Stimulated activated naive B cell treated with anti-CD40 and anti-IgM and Interleukin-4, amounts not matched to agents 10 μg/mL and 1 μg/mL and 100 μg/mL, for 72 hours (primary cell): ENCODE measurements around the gene TSPAN14.
A peak's percentile ranks its signal among the peaks of the same experiment; 100 is the strongest.

ENCODE experiments used
- ATAC-seq, 2 donors: fragments of 150-1000 bp; cut with Tn5 transposase; replicated peaks; 2 replicates each; pipeline ENCODE4 v1.10.0; 2021; ENCODE audit warnings: moderate library complexity in 1 of 2
- DNase-seq: peaks from one replicate; pipeline ENCODE4 v3.0.0; 2021
- H3K27ac Mint-ChIP-seq: one replicate; pipeline ENCODE4 v1.8.0; 2022; ENCODE audit warnings: mild to moderate bottlenecking, mixed read lengths
- H3K27me3 Mint-ChIP-seq, 2 donors: one replicate each; pipeline ENCODE4 v1.8.0; 2022; ENCODE audit warnings: mixed read lengths in 2 of 2
- H3K36me3 Mint-ChIP-seq, 2 donors: one replicate each; pipeline ENCODE4 v1.8.0; 2022; ENCODE audit warnings: mixed read lengths in 2 of 2, mild to moderate bottlenecking in 1 of 2
- H3K4me1 Mint-ChIP-seq, 2 donors: one replicate each; pipeline ENCODE4 v1.8.0; 2022; ENCODE audit warnings: mixed read lengths in 2 of 2, mild to moderate bottlenecking in 1 of 2
- H3K4me3 Mint-ChIP-seq, 2 donors: one replicate each; pipeline ENCODE4 v1.8.0; 2022; ENCODE audit warnings: mild to moderate bottlenecking in 2 of 2, mixed read lengths in 2 of 2, moderate library complexity in 1 of 2
- H3K9me3 Mint-ChIP-seq, 2 donors: one replicate each; pipeline ENCODE4 v1.8.0; 2022; ENCODE audit warnings: mixed read lengths in 2 of 2, mild to moderate bottlenecking in 1 of 2

TSPAN14 gene

GRCh38 chr10:80455461-80456349 lies 1.6 kb downstream of the TSPAN14 start:
- no peaks in the 10 kb centered on the region for H3K27me3 Mint-ChIP-seq
- H3K4me3 Mint-ChIP-seq: peak overlapping the region; percentile 95 to 98
- ATAC-seq (no peak), DNase-seq (no peak)
- peak overlapping the region; percentile 27 for H3K27ac Mint-ChIP-seq
- no peaks in the 10 kb centered on the region for H3K36me3 Mint-ChIP-seq
- H3K4me1 Mint-ChIP-seq: peaks cover 44 to 55% of the 10 kb centered on the region in 2 donors
- H3K9me3 Mint-ChIP-seq: no peaks in the 10 kb centered on the region

GRCh38 chr10:80457554-80458262 lies 3.6 kb downstream of the TSPAN14 start:
- no peaks in the 10 kb centered on the region for H3K9me3 Mint-ChIP-seq
- H3K4me3 Mint-ChIP-seq: peak overlapping the region in 1 of 2 donors; percentile 33
- peaks cover 62 to 75% of the 10 kb centered on the region in 2 donors for H3K4me1 Mint-ChIP-seq
- H3K27me3 Mint-ChIP-seq: no peaks in the 10 kb centered on the region
- ATAC-seq (no peak), DNase-seq (no peak)
- H3K27ac Mint-ChIP-seq: no peak overlapping the region
- peaks cover 0 to 5% of the 10 kb centered on the region in 2 donors for H3K36me3 Mint-ChIP-seq

- Mint-ChIP-seq H3K27ac (no peak overlapping the region), H3K4me3 (no peak overlapping the region), H3K9me3 (no peaks in the 10 kb centered on the region), H3K36me3 (peaks cover 0 to 5% of the 10 kb centered on the region in 2 donors), H3K4me1 (peaks cover 66 to 80% of the 10 kb centered on the region in 2 donors), H3K27me3 (no peaks in the 10 kb centered on the region)
- ATAC-seq (no peak), DNase-seq (no peak)
Measured at GRCh38 chr10:80458263-80458625, 4.1 kb downstream of the TSPAN14 start.

- Mint-ChIP-seq H3K27me3 (no peaks in the 10 kb centered on the region), H3K36me3 (peaks cover 0 to 5% of the 10 kb centered on the region in 2 donors)
- ATAC-seq: no peak
Measured at GRCh38 chr10:80458638-80459037, 4.5 kb downstream of the TSPAN14 start.

GRCh38 chr10:80459047-80459865 lies 5.1 kb downstream of the TSPAN14 start:
- ATAC-seq (peak; percentile 52 to 61), DNase-seq (peak; percentile 39)
- H3K4me1 Mint-ChIP-seq: peaks cover 71 to 83% of the 10 kb centered on the region in 2 donors
- peak overlapping the region; percentile 88 for H3K27ac Mint-ChIP-seq
- H3K4me3 Mint-ChIP-seq: peak overlapping the region; percentile 61 to 70
- no peaks in the 10 kb centered on the region for H3K9me3 Mint-ChIP-seq
- peaks cover 0 to 5% of the 10 kb centered on the region in 2 donors for H3K36me3 Mint-ChIP-seq
- H3K27me3 Mint-ChIP-seq: no peaks in the 10 kb centered on the region

More at GRCh38 chr10:80458638-80459037, 4.5 kb downstream of the TSPAN14 start:
- Mint-ChIP-seq H3K4me1 (peaks cover 66 to 80% of the 10 kb centered on the region in 2 donors), H3K4me3 (peak overlapping the region in 1 of 2 donors; percentile 46), H3K9me3 (no peaks in the 10 kb centered on the region), H3K27ac (peak overlapping the region; percentile 70)
- no peak for DNase-seq

GRCh38 chr10:80460399-80461207 lies 6.5 kb downstream of the TSPAN14 start:
- peaks cover 0 to 5% of the 10 kb centered on the region in 2 donors for H3K36me3 Mint-ChIP-seq
- H3K27ac Mint-ChIP-seq: peak overlapping the region; percentile 43

GRCh38 chr10:80461208-80462183 lies 7.4 kb downstream of the TSPAN14 start:
- H3K27ac Mint-ChIP-seq: peak overlapping the region; percentile 43
- peaks cover 0 to 5% of the 10 kb centered on the region in 2 donors for H3K36me3 Mint-ChIP-seq
- peaks cover 72 to 88% of the 10 kb centered on the region in 2 donors for H3K4me1 Mint-ChIP-seq
- no peaks in the 10 kb centered on the region for H3K27me3 Mint-ChIP-seq
- peak overlapping the region in 1 of 2 donors; percentile 5 for H3K4me3 Mint-ChIP-seq
- ATAC-seq: no peak
- no peak for DNase-seq
- no peaks in the 10 kb centered on the region for H3K9me3 Mint-ChIP-seq

More at GRCh38 chr10:80460399-80461207, 6.5 kb downstream of the TSPAN14 start:
- Mint-ChIP-seq H3K4me1 (peaks cover 74 to 88% of the 10 kb centered on the region in 2 donors), H3K9me3 (no peaks in the 10 kb centered on the region), H3K27me3 (no peaks in the 10 kb centered on the region), H3K4me3 (peak overlapping the region in 1 of 2 donors; percentile 5)
- ATAC-seq (peak in 1 of 2 donors; percentile 18), DNase-seq (no peak)

GRCh38 chr10:80462299-80462980 lies 8.3 kb downstream of the TSPAN14 start:
- no peak for DNase-seq
- H3K27ac Mint-ChIP-seq: peak overlapping the region; percentile 65
- peaks cover 0 to 5% of the 10 kb centered on the region in 2 donors for H3K36me3 Mint-ChIP-seq
- H3K27me3 Mint-ChIP-seq: no peaks in the 10 kb centered on the region
- H3K9me3 Mint-ChIP-seq: no peaks in the 10 kb centered on the region
- peaks cover 75 to 94% of the 10 kb centered on the region in 2 donors for H3K4me1 Mint-ChIP-seq
- no peak for ATAC-seq
- peak overlapping the region; percentile 29 to 35 for H3K4me3 Mint-ChIP-seq

GRCh38 chr10:80462981-80463741 lies 9.1 kb downstream of the TSPAN14 start:
- peak overlapping the region; percentile 88 for H3K27ac Mint-ChIP-seq
- ATAC-seq: peak; percentile 30 to 40
- no peaks in the 10 kb centered on the region for H3K9me3 Mint-ChIP-seq

GRCh38 chr10:80463868-80464267 lies 9.8 kb downstream of the TSPAN14 start:
- Mint-ChIP-seq H3K9me3 (no peaks in the 10 kb centered on the region), H3K4me3 (peak overlapping the region in 1 of 2 donors; percentile 71), H3K4me1 (peaks cover 70 to 96% of the 10 kb centered on the region in 2 donors), H3K27me3 (no peaks in the 10 kb centered on the region), H3K27ac (peak overlapping the region; percentile 88), H3K36me3 (peaks cover 0 to 7% of the 10 kb centered on the region in 2 donors)
- no peak for ATAC-seq
- DNase-seq: no peak

More at GRCh38 chr10:80462981-80463741, 9.1 kb downstream of the TSPAN14 start:
- Mint-ChIP-seq H3K4me3 (peak overlapping the region; percentile 54 to 71), H3K36me3 (peaks cover 0 to 7% of the 10 kb centered on the region in 2 donors), H3K27me3 (no peaks in the 10 kb centered on the region), H3K4me1 (peaks cover 74 to 96% of the 10 kb centered on the region in 2 donors)
- no peak for DNase-seq
